GM20000 (cell line): ENCODE results near the gene HNRNPM.

Source experiments
- DNase-seq: peaks from one replicate; pipeline ENCODE4 v3.0.0; 2012; ENCODE audit warnings: low spot score
- CTCF ChIP-seq: IDR thresholded peaks from 2 replicates; pipeline ENCODE4 v1.5.1; 2012; ENCODE audit warnings: mild to moderate bottlenecking, control low read depth; ENCODE audit errors: extremely low read depth, missing control alignments

HNRNPM gene

GRCh38 chr19:8449830-8450229, 5.1 kb downstream of the HNRNPM start:
- TF ChIP-seq CTCF, result no peak
- DNase-seq, result no peak

- TF ChIP-seq CTCF, result no peak
- DNase-seq, result no peak
These were observed 6.6 kb downstream of the HNRNPM start for GRCh38 chr19:8451377-8451776.

GRCh38 chr19:8451885-8452284, 7.1 kb downstream of the HNRNPM start:
- no peak for DNase-seq

GRCh38 chr19:8452446-8453123, 7.8 kb downstream of the HNRNPM start:
- TF ChIP-seq CTCF, result no peak
- DNase-seq, result no peak

More at GRCh38 chr19:8451885-8452284, 7.1 kb downstream of the HNRNPM start:
- no peak for TF ChIP-seq CTCF

GRCh38 chr19:8453616-8454015, 8.8 kb downstream of the HNRNPM start:
- no peak for TF ChIP-seq CTCF
- no peak for DNase-seq

GRCh38 chr19:8454218-8454617, 9.4 kb downstream of the HNRNPM start:
- no peak for DNase-seq
- TF ChIP-seq CTCF, result no peak

GRCh38 chr19:8455018-8455417, 10.2 kb downstream of the HNRNPM start:
- no peak for TF ChIP-seq CTCF

More at GRCh38 chr19:8455018-8455417, 10.2 kb downstream of the HNRNPM start:
- DNase-seq, result no peak
